PC-3 (cell line): Measurements from ENCODE around the gene ACOT11. TPM values are rescaled to one million over a fixed set of nuclear protein-coding genes. Genes with fewer than 3 reads are reported as not detected.

Experiments used
- ATAC-seq: fragments of 200-7000 bp; cut with Tn5 transposase; 2 replicates; pipeline ENCODE4 v1.9.1; 2020; ENCODE audit warnings: mild to moderate bottlenecking, moderate library complexity
- BruUV-seq: library from RNA; stranded (reverse); fragments of 400-500 nt; replicated peaks from 2 replicates; lab custom pipeline; 2021; lab: Mats Ljungman, UMichigan
- CTCF ChIA-PET: fragments of 300-600 bp; sonication (Branson Sonifier 250); formaldehyde crosslinking; loops from one replicate; lab custom pipeline; 2022; ENCODE audit warnings: antibody characterized with exemption; lab: Charles Lee
- POLR2A ChIA-PET: fragments of 300-600 bp; sonication (Branson Sonifier 250); formaldehyde crosslinking; loops from one replicate; lab custom pipeline; 2022; ENCODE audit warnings: antibody characterized with exemption; ENCODE audit not compliant: unreplicated experiment; lab: Charles Lee
- DNase-seq: peaks from one replicate; pipeline ENCODE4 v3.0.0-alpha.2; 2015
- H2AFZ ChIP-seq: fragments of 300-600 bp; sonication (generic); 2 replicates; pipeline ENCODE4 v1.6.0; 2016; ENCODE audit warnings: antibody characterized with exemption, low read length
- H3F3A ChIP-seq: fragments of 300-600 bp; sonication (generic); one replicate; pipeline ENCODE4 v1.6.0; 2017; ENCODE audit warnings: antibody characterized with exemption, low read length, control low read depth, mild to moderate bottlenecking; ENCODE audit not compliant: unreplicated experiment
- H3K27ac ChIP-seq: fragments of 300-600 bp; sonication (generic); 2 replicates; pipeline ENCODE4 v1.5.1; 2016; ENCODE audit warnings: mild to moderate bottlenecking, low read length
- H3K27me3 ChIP-seq: fragments of 300-600 bp; sonication (generic); 2 replicates; pipeline ENCODE4 v1.6.1; 2016; ENCODE audit warnings: low read length, mixed read lengths
- H3K36me3 ChIP-seq: fragments of 300-600 bp; sonication (generic); 2 replicates; pipeline ENCODE4 v1.6.1; 2016; ENCODE audit warnings: low read depth, mixed run types, low read length, mixed read lengths
- H3K4me1 ChIP-seq: fragments of 300-600 bp; sonication (generic); 2 replicates; pipeline ENCODE4 v1.5.1; 2016; ENCODE audit warnings: low read length; ENCODE audit not compliant: insufficient read depth
- H3K4me2 ChIP-seq: fragments of 300-600 bp; sonication (generic); 2 replicates; pipeline ENCODE4 v1.6.0; 2016; ENCODE audit warnings: low read length
- H3K4me3 ChIP-seq: fragments of 300-600 bp; sonication (generic); 2 replicates; pipeline ENCODE4 v1.5.1; 2016; ENCODE audit warnings: mild to moderate bottlenecking, low read length, mixed read lengths
- H3K79me2 ChIP-seq: fragments of 300-600 bp; sonication (generic); 2 replicates; pipeline ENCODE4 v1.6.1; 2017; ENCODE audit warnings: low read length, mixed read lengths
- H3K9ac ChIP-seq: fragments of 300-600 bp; sonication (generic); 2 replicates; pipeline ENCODE4 v1.6.0; 2016; ENCODE audit warnings: mild to moderate bottlenecking, low read length
- H3K9me2 ChIP-seq: fragments of 300-600 bp; sonication (generic); replicated peaks from 2 replicates; pipeline ENCODE4 v1.6.1; 2016; ENCODE audit warnings: mixed run types, low read length, mixed read lengths
- H3K9me3 ChIP-seq: fragments of 300-600 bp; sonication (generic); 2 replicates; pipeline ENCODE4 v1.6.1; 2016; ENCODE audit warnings: low read length, mixed read lengths
- H4K20me1 ChIP-seq: fragments of 300-600 bp; sonication (generic); 2 replicates; pipeline ENCODE4 v1.6.1; 2016; ENCODE audit warnings: low read length, mixed read lengths
- EZH2 ChIP-seq: fragments of 300-600 bp; sonication (generic); IDR thresholded peaks from one replicate; pipeline ENCODE4 v1.6.1; 2017; ENCODE audit warnings: antibody characterized with exemption, mild to moderate bottlenecking, low read length; ENCODE audit not compliant: unreplicated experiment
- EZH2phosphoT487 ChIP-seq: fragments of 300-600 bp; sonication (generic); IDR thresholded peaks from 2 replicates; pipeline ENCODE4 v1.6.1; 2018; ENCODE audit warnings: mild to moderate bottlenecking, antibody characterized with exemption, low read length, borderline replicate concordance
- intact Hi-C: fragments of 100-400 bp; cut with micrococcal nuclease; formaldehyde crosslinking; loops from 2 replicates; pipeline ENCODE4 v1.9.0; 2023
- total RNA-seq: library from RNA; depleted of rRNA; stranded (reverse); fragments of >200 nt; gene quantifications from 2 replicates; pipeline ENCODE4 v1.2.3, GENCODE V29; 2014
- TF ChIP-seq, protein P1 (sequence below): fragments of 300-600 bp; sonication (generic); conservative IDR thresholded peaks from 2 replicates; pipeline ENCODE4 v1.5.1; 2017; ENCODE audit warnings: antibody characterized with exemption, low read depth, mild to moderate bottlenecking, low read length

ACOT11 gene
- total RNA-seq, 1 experiment from 2014 or later = 5.0 TPM

DNA sequence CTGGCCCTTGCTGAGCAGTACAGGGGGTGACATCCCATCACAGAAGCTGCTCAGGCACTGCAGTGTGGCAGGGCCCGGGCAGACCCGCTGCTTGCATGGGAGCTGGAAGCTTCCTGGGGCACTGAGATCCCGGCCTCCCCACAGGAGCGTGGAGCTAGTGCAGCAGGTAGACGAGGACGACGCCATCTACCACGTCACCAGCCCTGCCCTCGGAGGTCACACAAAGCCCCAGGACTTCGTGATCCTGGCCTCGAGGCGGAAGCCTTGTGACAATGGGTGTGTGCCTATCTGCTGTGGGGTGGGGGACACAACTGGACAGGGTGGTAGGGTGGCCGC, 58.9 kb downstream of the ACOT11 start:
- no TSS peak for BruUV-seq
- no peaks in the 10 kb centered on the region for H3F3A ChIP-seq
- H3K4me1 ChIP-seq = peaks cover 5% of the 10 kb centered on the region; the same call in 1 of the 2 replicates
- no peaks in the 10 kb centered on the region for H4K20me1 ChIP-seq
- no peaks in the 10 kb centered on the region for H3K27me3 ChIP-seq
- ATAC-seq (no peak), DNase-seq (no peak)
- ChIA-PET CTCF (no interaction called here), POLR2A (no interaction called here)
- H3K9me2 ChIP-seq = no peaks in the 10 kb centered on the region
- H3K79me2 ChIP-seq = no peaks in the 10 kb centered on the region
- H3K4me2 ChIP-seq = no peak overlapping the region
- H3K9me3 ChIP-seq = no peaks in the 10 kb centered on the region
- TF ChIP-seq EZH2phosphoT487 (no peak), EZH2 (no peak)
- TF ChIP-seq, protein P1, sequence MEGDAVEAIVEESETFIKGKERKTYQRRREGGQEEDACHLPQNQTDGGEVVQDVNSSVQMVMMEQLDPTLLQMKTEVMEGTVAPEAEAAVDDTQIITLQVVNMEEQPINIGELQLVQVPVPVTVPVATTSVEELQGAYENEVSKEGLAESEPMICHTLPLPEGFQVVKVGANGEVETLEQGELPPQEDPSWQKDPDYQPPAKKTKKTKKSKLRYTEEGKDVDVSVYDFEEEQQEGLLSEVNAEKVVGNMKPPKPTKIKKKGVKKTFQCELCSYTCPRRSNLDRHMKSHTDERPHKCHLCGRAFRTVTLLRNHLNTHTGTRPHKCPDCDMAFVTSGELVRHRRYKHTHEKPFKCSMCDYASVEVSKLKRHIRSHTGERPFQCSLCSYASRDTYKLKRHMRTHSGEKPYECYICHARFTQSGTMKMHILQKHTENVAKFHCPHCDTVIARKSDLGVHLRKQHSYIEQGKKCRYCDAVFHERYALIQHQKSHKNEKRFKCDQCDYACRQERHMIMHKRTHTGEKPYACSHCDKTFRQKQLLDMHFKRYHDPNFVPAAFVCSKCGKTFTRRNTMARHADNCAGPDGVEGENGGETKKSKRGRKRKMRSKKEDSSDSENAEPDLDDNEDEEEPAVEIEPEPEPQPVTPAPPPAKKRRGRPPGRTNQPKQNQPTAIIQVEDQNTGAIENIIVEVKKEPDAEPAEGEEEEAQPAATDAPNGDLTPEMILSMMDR = no peak
- H2AFZ ChIP-seq = no peak overlapping the region
- no peak overlapping the region for H3K4me3 ChIP-seq
- no peaks in the 10 kb centered on the region for H3K36me3 ChIP-seq
- H3K9ac ChIP-seq = no peak overlapping the region
- intact Hi-C loops = no loop called here
- H3K27ac ChIP-seq = no peak overlapping the region

DNA sequence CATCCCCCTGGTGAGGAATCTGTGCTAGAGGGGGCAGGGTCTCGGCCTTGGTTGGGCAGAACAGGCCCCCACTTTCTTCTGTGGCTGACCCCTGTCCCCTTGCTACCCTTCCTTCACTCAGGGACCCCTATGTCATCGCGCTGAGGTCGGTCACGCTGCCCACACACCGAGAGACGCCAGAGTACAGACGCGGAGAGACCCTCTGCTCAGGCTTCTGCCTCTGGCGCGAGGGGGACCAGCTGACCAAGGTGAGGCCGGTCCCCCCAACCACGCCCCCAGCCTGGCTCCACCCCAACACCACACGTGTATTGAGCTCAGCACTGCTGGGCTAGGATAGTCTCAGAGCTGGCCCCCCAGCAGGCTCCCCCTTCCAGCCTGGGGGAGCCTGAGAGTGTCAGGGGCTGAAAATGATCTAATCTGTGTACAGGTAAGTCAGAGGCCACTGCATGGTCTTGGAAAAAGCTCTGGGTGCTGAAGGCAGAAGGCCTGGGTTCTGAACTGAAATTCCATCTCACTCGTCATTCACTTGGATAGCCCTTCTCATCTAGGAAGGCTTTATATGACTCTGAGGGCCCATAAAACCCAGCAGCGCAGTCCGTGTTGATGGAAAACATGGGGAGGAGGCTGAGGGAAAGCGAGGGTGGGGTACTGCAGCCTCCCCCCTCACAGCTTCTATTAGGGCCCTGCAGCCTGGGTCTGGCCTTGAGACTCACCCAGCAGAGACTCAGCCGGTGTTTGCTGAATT, 60.0 kb downstream of the ACOT11 start:
- Histone ChIP-seq H3F3A (no peaks in the 10 kb centered on the region), H2AFZ (no peak overlapping the region), H3K9ac (no peak overlapping the region), H3K4me3 (no peak overlapping the region), H3K79me2 (no peaks in the 10 kb centered on the region), H3K4me1 (peaks cover 5% of the 10 kb centered on the region; the same call in 1 of the 2 replicates), H3K36me3 (no peaks in the 10 kb centered on the region), H3K9me3 (no peaks in the 10 kb centered on the region), H3K27ac (no peak overlapping the region), H3K4me2 (no peak overlapping the region), H3K27me3 (no peaks in the 10 kb centered on the region), H4K20me1 (no peaks in the 10 kb centered on the region), H3K9me2 (no peaks in the 10 kb centered on the region)
- ChIA-PET POLR2A (no interaction called here), CTCF (no interaction called here)
- TF ChIP-seq, protein P1 = no peak
- TF ChIP-seq EZH2phosphoT487 (no peak), EZH2 (no peak)
- no peak for ATAC-seq
- intact Hi-C loops = no loop called here
- no TSS peak for BruUV-seq
- no peak for DNase-seq

DNA sequence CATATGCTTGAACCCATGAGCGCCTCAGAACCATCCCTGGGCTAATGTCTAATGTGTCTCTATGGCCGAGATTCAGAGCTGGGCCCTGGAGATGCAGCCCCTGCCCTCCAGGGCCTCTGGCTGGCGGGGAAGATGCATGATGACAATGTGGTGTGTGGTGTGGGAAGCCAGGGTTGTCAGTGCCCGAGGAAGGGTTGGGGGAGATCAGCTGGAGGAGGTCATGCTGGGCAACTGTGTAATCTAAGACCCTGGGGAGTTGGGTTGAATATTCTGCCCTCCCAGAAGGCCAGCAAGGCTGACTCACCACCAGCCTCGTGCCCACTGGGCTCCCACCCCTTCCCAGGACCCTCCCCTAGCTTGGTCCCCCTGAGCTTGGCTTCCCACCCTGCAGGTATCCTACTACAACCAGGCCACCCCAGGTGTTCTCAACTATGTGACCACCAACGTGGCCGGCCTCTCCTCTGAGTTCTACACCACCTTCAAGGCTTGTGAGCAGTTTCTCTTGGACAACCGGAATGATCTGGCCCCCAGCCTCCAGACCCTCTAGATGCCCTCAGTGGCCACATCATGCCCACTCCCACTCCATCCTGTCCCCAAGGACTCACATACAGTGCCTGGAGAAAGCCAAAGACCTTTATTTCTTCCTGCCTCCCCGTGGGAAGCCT, 60.7 kb downstream of the ACOT11 start:
- ChIA-PET POLR2A (no interaction called here), CTCF (no interaction called here)
- no peaks in the 10 kb centered on the region for H3K36me3 ChIP-seq
- ATAC-seq (no peak), DNase-seq (no peak)
- no peak overlapping the region for H3K4me3 ChIP-seq
- no peak overlapping the region for H2AFZ ChIP-seq
- BruUV-seq = no TSS peak
- no peak overlapping the region for H3K27ac ChIP-seq
- H3K4me2 ChIP-seq = no peak overlapping the region
- H4K20me1 ChIP-seq = no peaks in the 10 kb centered on the region
- H3K79me2 ChIP-seq = no peaks in the 10 kb centered on the region
- no peaks in the 10 kb centered on the region for H3F3A ChIP-seq
- H3K9me2 ChIP-seq = no peaks in the 10 kb centered on the region
- intact Hi-C loops = no loop called here
- H3K4me1 ChIP-seq = peaks cover 5% of the 10 kb centered on the region; the same call in 1 of the 2 replicates
- TF ChIP-seq, protein P1 = no peak
- no peak for TF ChIP-seq EZH2phosphoT487
- TF ChIP-seq EZH2 = no peak
- H3K27me3 ChIP-seq = no peaks in the 10 kb centered on the region
- no peaks in the 10 kb centered on the region for H3K9me3 ChIP-seq
- H3K9ac ChIP-seq = no peak overlapping the region
